ENCODE data around the gene TM7SF3. TPM values are rescaled to one million over a fixed set of nuclear protein-coding genes. Genes with fewer than 3 reads are reported as not detected.
"Not testable (repeated sequence)": the region's sequence is repeated elsewhere in the genome, so short reads cannot be mapped to it uniquely, and the experiment has no call there.

TM7SF3 gene
- total RNA-seq, 1 donor from 2014 or later: 426 TPM

GRCh38 chr12:27020761-27021160, 6.6 kb upstream of the TM7SF3 start:
- H3K36me3 ChIP-seq (ENCODE audit: control insufficient read depth, insufficient read depth, low read length): no peaks in the 10 kb centered on the region
- no peak overlapping the region for H3K4me3 ChIP-seq (ENCODE audit: low read depth, low read length)
- DNase-seq (ENCODE audit: low read depth): no peak
- FAIRE-seq: no peak
- TF ChIP-seq CTCF (IDR thresholded peaks at IDR 0.05; ENCODE audit: insufficient read depth, low read length, severe bottlenecking): no peak
- no peaks in the 10 kb centered on the region for H3K27me3 ChIP-seq (ENCODE audit: control insufficient read depth, insufficient read depth, low read length)

GRCh38 chr12:27018037-27018436, 3.9 kb upstream of the TM7SF3 start:
- no peak for FAIRE-seq
- no peak for TF ChIP-seq CTCF (IDR thresholded peaks at IDR 0.05; ENCODE audit: insufficient read depth, low read length, severe bottlenecking)
- no peaks in the 10 kb centered on the region for H3K27me3 ChIP-seq (ENCODE audit: control insufficient read depth, insufficient read depth, low read length)
- peak; percentile 64 for DNase-seq (ENCODE audit: low read depth)
- H3K4me3 ChIP-seq (ENCODE audit: low read depth, low read length): no peak overlapping the region
- H3K36me3 ChIP-seq (ENCODE audit: control insufficient read depth, insufficient read depth, low read length): no peaks in the 10 kb centered on the region

GRCh38 chr12:27017163-27017823, 3.1 kb upstream of the TM7SF3 start:
- not testable (repeated sequence) for H3K36me3 ChIP-seq (ENCODE audit: control insufficient read depth, insufficient read depth, low read length); H3K27me3 ChIP-seq (ENCODE audit: control insufficient read depth, insufficient read depth, low read length); H3K4me3 ChIP-seq (ENCODE audit: low read depth, low read length); DNase-seq (ENCODE audit: low read depth); FAIRE-seq

GRCh38 chr12:27015730-27016076, 1.5 kb upstream of the TM7SF3 start:
- no peak for FAIRE-seq
- peak; percentile 58 for DNase-seq (ENCODE audit: low read depth)
- peak; percentile 31 for TF ChIP-seq CTCF (IDR thresholded peaks at IDR 0.05; ENCODE audit: insufficient read depth, low read length, severe bottlenecking)
- Histone ChIP-seq H3K4me3 (ENCODE audit: low read depth, low read length) (no peak overlapping the region), H3K36me3 (ENCODE audit: control insufficient read depth, insufficient read depth, low read length) (no peaks in the 10 kb centered on the region), H3K27me3 (ENCODE audit: control insufficient read depth, insufficient read depth, low read length) (no peaks in the 10 kb centered on the region)

GRCh38 chr12:27014859-27015729, 910 bp upstream of the TM7SF3 start:
- no peak for FAIRE-seq
- no peaks in the 10 kb centered on the region for H3K36me3 ChIP-seq (ENCODE audit: control insufficient read depth, insufficient read depth, low read length)
- TF ChIP-seq CTCF (IDR thresholded peaks at IDR 0.05; ENCODE audit: insufficient read depth, low read length, severe bottlenecking): no peak
- peak; percentile 43 for DNase-seq (ENCODE audit: low read depth)
- H3K27me3 ChIP-seq (ENCODE audit: control insufficient read depth, insufficient read depth, low read length): no peaks in the 10 kb centered on the region
- H3K4me3 ChIP-seq (ENCODE audit: low read depth, low read length): peak overlapping the region; percentile 53

- H3K4me3 ChIP-seq (ENCODE audit: low read depth, low read length): peak overlapping the region; percentile 53
- no peak for TF ChIP-seq CTCF (IDR thresholded peaks at IDR 0.05; ENCODE audit: insufficient read depth, low read length, severe bottlenecking)
- DNase-seq (ENCODE audit: low read depth): peak; percentile 33
- H3K27me3 ChIP-seq (ENCODE audit: control insufficient read depth, insufficient read depth, low read length): no peaks in the 10 kb centered on the region
- H3K36me3 ChIP-seq (ENCODE audit: control insufficient read depth, insufficient read depth, low read length): no peaks in the 10 kb centered on the region
- FAIRE-seq: no peak
Observed at GRCh38 chr12:27013611-27014084, 536 bp downstream of the TM7SF3 start.

Measured in bronchial epithelial cell (primary cell).